ENCODE results near the gene POT1.
"Not testable (repeated sequence)": the region's sequence is repeated elsewhere in the genome, so short reads cannot be mapped to it uniquely, and the experiment has no call there.

The POT1 gene

GRCh38 chr7:124929467-124930172 is at the start of gene POT1:
TSS of gene POT1 (minus strand) at chr7:124929825. CDS start at chr7:124897173, 32,652 bp downstream.
- FAIRE-seq = peak; percentile 96

GRCh38 chr7:124975131-124975530 is 45.5 kb upstream of the POT1 start:
- FAIRE-seq = not testable (repeated sequence)

GRCh38 chr7:124965553-124965952 is 35.9 kb upstream of the POT1 start:
- FAIRE-seq = no peak

GRCh38 chr7:124959676-124960075 is 30.1 kb upstream of the POT1 start:
- no peak for FAIRE-seq

GRCh38 chr7:124957952-124958351 is 28.3 kb upstream of the POT1 start:
- FAIRE-seq = not testable (repeated sequence)

GRCh38 chr7:124956160-124956559 is 26.5 kb upstream of the POT1 start:
- no peak for FAIRE-seq

- no peak for FAIRE-seq
Measured at GRCh38 chr7:124954790-124955189, 25.2 kb upstream of the POT1 start.

GRCh38 chr7:124945680-124946079 is 16.1 kb upstream of the POT1 start:
- no peak for FAIRE-seq

GRCh38 chr7:124943472-124943871 is 13.8 kb upstream of the POT1 start:
- FAIRE-seq = no peak

- FAIRE-seq = no peak
Measured at GRCh38 chr7:124942399-124942798, 12.8 kb upstream of the POT1 start.

GRCh38 chr7:124940306-124940705 is 10.7 kb upstream of the POT1 start:
- FAIRE-seq = no peak

- FAIRE-seq = no peak
Measured at GRCh38 chr7:124938128-124938527, 8.5 kb upstream of the POT1 start.

GRCh38 chr7:124937076-124937475 is 7.5 kb upstream of the POT1 start:
- no peak for FAIRE-seq

- FAIRE-seq = no peak
Measured at GRCh38 chr7:124934841-124935240, 5.2 kb upstream of the POT1 start.

GRCh38 chr7:124930655-124931597 is 1.3 kb upstream of the POT1 start:
- FAIRE-seq = no peak

GRCh38 chr7:124930173-124930623 is 573 bp upstream of the POT1 start:
- peak; percentile 38 for FAIRE-seq

- no peak for FAIRE-seq
Measured at GRCh38 chr7:124924906-124925305, 4.7 kb downstream of the POT1 start.

GRCh38 chr7:124922200-124922599 is 7.4 kb downstream of the POT1 start:
- no peak for FAIRE-seq

GRCh38 chr7:124919841-124920240 is 9.8 kb downstream of the POT1 start:
- no peak for FAIRE-seq

GRCh38 chr7:124918662-124919061 is 11.0 kb downstream of the POT1 start:
- FAIRE-seq = no peak

GRCh38 chr7:124915242-124915641 is 14.4 kb downstream of the POT1 start:
- FAIRE-seq = no peak

GRCh38 chr7:124914298-124914697 is 15.3 kb downstream of the POT1 start:
- no peak for FAIRE-seq

- FAIRE-seq = no peak
Measured at GRCh38 chr7:124912972-124913371, 16.7 kb downstream of the POT1 start.

GRCh38 chr7:124909808-124910207 is 19.8 kb downstream of the POT1 start:
- FAIRE-seq = no peak
